H1 (cell line): ENCODE results near the gene KCNK4. TPM values are rescaled to one million over a fixed set of nuclear protein-coding genes. Genes with fewer than 3 reads are reported as not detected.

Experiments
- CTCF ChIA-PET: fragments of 300-600 bp; sonication (Branson Sonifier 250); formaldehyde crosslinking; loops from one replicate; lab custom pipeline; 2021; ENCODE audit not compliant: partially characterized antibody; lab: Charles Lee
- POLR2A ChIA-PET: fragments of 300-600 bp; sonication (Branson Sonifier 250); formaldehyde crosslinking; loops from one replicate; lab custom pipeline; 2021; ENCODE audit warnings: inconsistent platforms; ENCODE audit not compliant: partially characterized antibody; lab: Charles Lee
- DNase-seq, 2 experiments: peaks; one replicate each; pipeline versions ENCODE4 v3.0.0 to v3.0.0-alpha.2; 2010 to 2022; ENCODE audit warnings: low spot score in 2 of 2, low read depth in 1 of 2, mixed read lengths in 1 of 2
- FAIRE-seq: peaks from 2 replicates; lab custom pipeline; 2011; peaks lifted over from hg19 to GRCh38; lab: Jason Lieb, UNC
- H2AFZ ChIP-seq: 2 replicates; pipeline ENCODE4 v1.8.1; 2012; ENCODE audit warnings: low read length, inconsistent platforms
- H2AK5ac ChIP-seq: 2 replicates; pipeline ENCODE4 v1.6.1; 2013; ENCODE audit warnings: low read depth, low read length
- H2BK120ac ChIP-seq: replicated peaks from 2 replicates; pipeline ENCODE3; 2013; ENCODE audit warnings: low read depth, low read length, inconsistent platforms
- H2BK12ac ChIP-seq: 2 replicates; pipeline ENCODE4 v1.6.1; 2013; ENCODE audit warnings: low read depth, low read length
- H2BK15ac ChIP-seq: 2 replicates; pipeline ENCODE4 v1.6.1; 2013; ENCODE audit warnings: low read length
- H2BK20ac ChIP-seq: 2 replicates; pipeline ENCODE4 v1.6.1; 2013; ENCODE audit warnings: low read length
- H2BK5ac ChIP-seq: 2 replicates; pipeline ENCODE4 v1.6.1; 2013; ENCODE audit warnings: low read depth, low read length
- H3K14ac ChIP-seq: 2 replicates; pipeline ENCODE4 v1.6.1; 2013; ENCODE audit warnings: inconsistent platforms; ENCODE audit not compliant: insufficient read length
- H3K18ac ChIP-seq: 2 replicates; pipeline ENCODE4 v1.6.1; 2013; ENCODE audit warnings: low read length; ENCODE audit errors: extremely low read depth
- H3K23ac ChIP-seq: 2 replicates; pipeline ENCODE4 v1.6.1; 2013; ENCODE audit warnings: inconsistent platforms; ENCODE audit not compliant: insufficient read length
- H3K23me2 ChIP-seq: 2 replicates; pipeline ENCODE4 v1.6.1; 2013; ENCODE audit warnings: low read depth, low read length
- H3K27ac ChIP-seq: 2 replicates; pipeline ENCODE4 v1.6.1; 2011; ENCODE audit warnings: low read depth, low read length, inconsistent platforms
- H3K27me3 ChIP-seq, 4 experiments: replicated peaks in 1 of 4; 1 replicate in 1 of 4; 2 replicates in 3 of 4; pipeline versions ENCODE4 v1.6.1 to v1.8.1; 2011 to 2013; ENCODE audit warnings: low read length in 3 of 4, mild to moderate bottlenecking in 3 of 4, inconsistent platforms in 2 of 4, mixed read lengths in 2 of 4, moderate library complexity in 1 of 4; ENCODE audit not compliant: control insufficient read depth in 3 of 4, insufficient read depth in 3 of 4; ENCODE audit errors: extremely low read depth in 1 of 4
- H3K36me3 ChIP-seq, 4 experiments: 2 replicates each; pipeline versions ENCODE4 v1.6.1 to v1.8.1; 2011 to 2013; ENCODE audit warnings: mild to moderate bottlenecking in 4 of 4, low read length in 3 of 4, moderate library complexity in 2 of 4, control low read depth in 1 of 4, inconsistent platforms in 1 of 4; ENCODE audit not compliant: insufficient read depth in 4 of 4, control insufficient read depth in 2 of 4
- H3K4ac ChIP-seq: replicated peaks from 2 replicates; pipeline ENCODE3; 2013; ENCODE audit warnings: low read length, low read depth, mixed read lengths, inconsistent platforms; ENCODE audit not compliant: insufficient read length
- H3K4me1 ChIP-seq, 4 experiments: replicated peaks in 1 of 4; 1 replicate in 1 of 4; 2 replicates in 3 of 4; pipeline versions ENCODE4 v1.6.1 to v1.8.1; 2011 to 2013; ENCODE audit warnings: low read length in 3 of 4, inconsistent platforms in 2 of 4, mixed read lengths in 1 of 4; ENCODE audit not compliant: insufficient read depth in 4 of 4, control insufficient read depth in 3 of 4
- H3K4me2 ChIP-seq, 2 experiments: 2 replicates each; pipeline versions ENCODE4 v1.6.1 to v1.8.1; 2011 to 2013; ENCODE audit warnings: low read depth in 2 of 2, low read length in 2 of 2, control low read depth in 1 of 2, inconsistent platforms in 1 of 2, mild to moderate bottlenecking in 1 of 2; ENCODE audit not compliant: insufficient read depth in 1 of 2
- H3K4me3 ChIP-seq, 4 experiments: fragments of 200-600, 300-600 bp in 1 of 4; sonication (generic), shearing (Covaris generic), sonication (Bioruptor Twin) in 1 of 4; 2 replicates each; pipeline versions ENCODE4 v1.5.1 to v1.8.1; 2011 to 2016; ENCODE audit warnings: low read length in 4 of 4, low read depth in 3 of 4, control low read depth in 2 of 4, inconsistent platforms in 2 of 4, mild to moderate bottlenecking in 2 of 4, mixed read lengths in 1 of 4, moderate library complexity in 1 of 4; ENCODE audit not compliant: insufficient read depth in 2 of 4; ENCODE audit errors: extremely low read depth in 1 of 4
- H3K56ac ChIP-seq: replicated peaks from 2 replicates; pipeline ENCODE3; 2013; ENCODE audit warnings: low read depth, mild to moderate bottlenecking, mixed read lengths, low read length, inconsistent platforms; ENCODE audit not compliant: insufficient read length
- H3K79me1 ChIP-seq: 2 replicates; pipeline ENCODE4 v1.6.1; 2013; ENCODE audit warnings: low read depth, low read length, control low read depth
- H3K79me2 ChIP-seq, 2 experiments: 2 replicates each; pipeline versions ENCODE4 v1.6.1 to v1.8.1; 2012 to 2013; ENCODE audit warnings: low read length in 2 of 2, mild to moderate bottlenecking in 2 of 2, inconsistent platforms in 1 of 2; ENCODE audit not compliant: insufficient read depth in 2 of 2, control insufficient read depth in 1 of 2
- H3K9ac ChIP-seq, 4 experiments: replicated peaks in 1 of 4; 1 replicate in 1 of 4; 2 replicates in 3 of 4; pipeline versions ENCODE4 v1.6.1 to v1.8.1; 2011 to 2013; ENCODE audit warnings: low read depth in 3 of 4, low read length in 3 of 4, control low read depth in 2 of 4, mild to moderate bottlenecking in 2 of 4, moderate library complexity in 2 of 4, inconsistent platforms in 1 of 4; ENCODE audit errors: extremely low read depth in 1 of 4
- H3K9me3 ChIP-seq, 2 experiments: 2 replicates each; pipeline versions ENCODE4 v1.6.1 to v1.8.1; 2012 to 2013; ENCODE audit warnings: mild to moderate bottlenecking in 2 of 2, moderate library complexity in 2 of 2, control low read depth in 1 of 2, inconsistent platforms in 1 of 2, low read depth in 1 of 2, low read length in 1 of 2, mixed read lengths in 1 of 2; ENCODE audit not compliant: insufficient read depth in 2 of 2
- H4K20me1 ChIP-seq, 2 experiments: replicated peaks in 1 of 2; 2 replicates each; pipeline versions ENCODE3 to v1.8.1; 2011 to 2013; ENCODE audit warnings: inconsistent platforms in 2 of 2, low read length in 2 of 2, mild to moderate bottlenecking in 1 of 2; ENCODE audit not compliant: insufficient read depth in 2 of 2, control insufficient read depth in 1 of 2
- H4K5ac ChIP-seq: 2 replicates; pipeline ENCODE4 v1.6.1; 2013; ENCODE audit warnings: low read length, low read depth, mixed read lengths, inconsistent platforms; ENCODE audit not compliant: insufficient read length
- H4K8ac ChIP-seq: 2 replicates; pipeline ENCODE4 v1.8.0; 2013; ENCODE audit warnings: mild to moderate bottlenecking, moderate library complexity, low read length, inconsistent platforms; ENCODE audit not compliant: insufficient read depth; ENCODE audit errors: extremely low read depth
- H4K91ac ChIP-seq: replicated peaks from 2 replicates; pipeline ENCODE3; 2013; ENCODE audit warnings: low read length, mixed read lengths, inconsistent platforms; ENCODE audit not compliant: insufficient read length
- EP300 ChIP-seq, 2 experiments: IDR thresholded peaks; 1 replicate in 1 of 2; 2 replicates in 1 of 2; pipeline ENCODE4 v1.6.1; 2011 to 2012; ENCODE audit warnings: low read depth in 2 of 2, low read length in 2 of 2, mild to moderate bottlenecking in 2 of 2, borderline replicate concordance in 1 of 2, inconsistent platforms in 1 of 2, moderate library complexity in 1 of 2
- JUN ChIP-seq: IDR thresholded peaks from 2 replicates; pipeline ENCODE4 v1.6.1; 2011; ENCODE audit warnings: low read depth, mild to moderate bottlenecking, improper control_type of control experiment, low read length
- JUND ChIP-seq: IDR thresholded peaks from 2 replicates; pipeline ENCODE4 v1.6.1; 2011; ENCODE audit warnings: mild to moderate bottlenecking, improper control_type of control experiment, low read length
- POLR2A ChIP-seq, 2 experiments: IDR thresholded peaks; 1 replicate in 1 of 2; 2 replicates in 1 of 2; pipeline ENCODE4 v1.6.1; 2011; ENCODE audit warnings: low read depth in 2 of 2, low read length in 2 of 2, mild to moderate bottlenecking in 2 of 2; ENCODE audit errors: control extremely low read depth in 1 of 2
- SP2 ChIP-seq: IDR thresholded peaks from 2 replicates; pipeline ENCODE4 v1.6.1; 2012; ENCODE audit warnings: mild to moderate bottlenecking, low read length, inconsistent platforms
- SRF ChIP-seq: IDR thresholded peaks from 2 replicates; pipeline ENCODE4 v1.6.1; 2011; ENCODE audit warnings: mild to moderate bottlenecking, low read depth, low read length, moderate library complexity
- SUZ12 ChIP-seq: fragments of 200-600 bp; sonication (generic); IDR thresholded peaks from 2 replicates; pipeline ENCODE4 v1.6.1; 2012; ENCODE audit warnings: mild to moderate bottlenecking, inconsistent platforms, low read length, moderate library complexity, mixed read lengths
- TAF7 ChIP-seq: optimal IDR thresholded peaks from 2 replicates; pipeline ENCODE3; 2011; ENCODE audit warnings: low read depth, mild to moderate bottlenecking, inconsistent platforms, low read length, moderate library complexity, borderline replicate concordance
- WGBS, 2 experiments: shearing (Covaris generic) in 1 of 2; methylation state at CpG; one replicate each; pipeline versions ENCODE4 v1.1.6 to v1.1.7; 2013 to 2015; ENCODE audit warnings: low lambda C conversion rate in 2 of 2, mixed read lengths in 2 of 2, inconsistent platforms in 1 of 2, low coverage in 1 of 2, missing lambda C conversion rate in 1 of 2; ENCODE audit not compliant: insufficient replicate concordance in 2 of 2, insufficient coverage in 1 of 2, insufficient read length in 1 of 2; ENCODE audit errors: extremely low coverage in 1 of 2, missing lambda C conversion rate in 1 of 2; 5-methylcytosine and 5-hydroxymethylcytosine counted together
- polyA plus RNA-seq, 7 experiments: library from polyadenylated mRNA; depleted of rRNA in 3 of 7; stranded (reverse) in 5 of 7; unstranded in 2 of 7; fragments of >200 nt in 5 of 7; fragments of 200-250 nt in 2 of 7; gene quantifications; 1 replicate in 5 of 7; 2 replicates in 1 of 7; 4 replicates in 1 of 7; pipeline versions ENCODE4 v1.2.1 to v1.2.3, GENCODE V29; 2011 to 2013; ENCODE audit warnings: missing spikeins in 2 of 7, mixed read lengths in 2 of 7
- total RNA-seq: library from RNA; stranded (reverse); fragmentation: NEBNext Ultra II Directional; extraction: Animal tissue kit (Norgen Biotek cat#: 25700); gene quantifications from 2 replicates; pipeline ENCODE4 v1.2.1, GENCODE V29; 2021
- TF ChIP-seq, protein P1 (sequence below): IDR thresholded peaks from 2 replicates; pipeline ENCODE4 v1.6.1; 2011; ENCODE audit warnings: low read length, improper control_type of control experiment

Gene KCNK4
- total and polyA plus RNA-seq, 2 of the 8 experiments (the other 6 are each of a cell fraction or from before 2014, with no cell fraction given), result 0.19 TPM; not detected in 1

DNA sequence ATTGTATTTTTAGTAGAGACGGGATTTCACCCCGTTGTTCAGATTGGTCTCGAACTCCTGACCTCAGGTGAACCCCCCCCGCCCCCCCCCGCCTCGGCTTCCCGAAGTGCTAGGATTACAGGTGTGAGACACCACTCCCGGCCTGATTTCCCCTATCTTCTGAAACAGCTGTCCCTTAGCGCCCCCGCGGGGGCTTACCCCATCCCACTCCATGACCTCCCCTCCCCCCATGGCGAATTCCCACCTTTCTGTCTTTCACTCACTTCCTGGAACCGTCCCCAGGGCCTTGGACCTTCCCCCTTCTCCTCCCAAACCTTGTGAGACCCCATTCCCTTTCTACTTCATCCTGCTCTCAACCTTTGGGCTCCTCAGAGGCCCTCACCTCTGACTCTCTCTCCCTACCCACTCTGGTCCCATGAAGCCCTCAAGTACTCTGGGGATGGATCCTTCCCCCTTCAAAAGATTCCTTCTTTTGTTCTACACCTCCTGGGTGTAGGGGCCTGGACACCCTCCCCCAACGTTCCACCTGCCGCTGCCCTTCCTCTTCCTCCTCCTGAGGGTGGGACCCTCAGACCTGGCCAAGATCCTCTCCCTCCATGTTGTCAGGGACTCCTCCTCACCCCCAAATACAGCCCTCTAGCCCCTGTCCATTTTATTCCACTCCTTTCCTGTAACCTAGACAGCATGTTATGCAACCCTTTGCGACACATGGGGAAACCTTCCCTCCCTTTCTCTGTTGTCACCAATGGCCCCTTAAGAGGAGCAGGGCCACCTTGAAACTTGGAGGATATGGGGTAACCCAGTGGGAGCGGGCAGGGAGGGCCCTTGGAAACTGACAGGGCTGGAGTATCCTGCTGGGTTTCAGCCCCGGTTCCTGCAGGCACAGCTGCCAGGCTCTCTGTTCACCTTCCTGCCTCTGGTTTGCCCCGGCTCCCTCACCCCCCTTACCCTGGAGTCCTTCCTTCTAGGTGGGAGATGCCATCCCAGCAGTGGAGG lies 28.0 kb downstream of the KCNK4 start:
- H3K56ac ChIP-seq, result peak overlapping the region; percentile 24
- 38% methylated on average over 15 of the region's 19 CpGs; no CpG with 5 or more reads in 1 of the 2 experiments for WGBS, 2 experiments
- H2BK120ac ChIP-seq, result no peak overlapping the region
- peak overlapping the region; percentile 68; the same call in 1 of the 2 replicates for H2AK5ac ChIP-seq
- CTCF ChIA-PET, result interaction anchor here (1.8 to 20.8 kb wide), 3 partner anchors 16 to 130 kb away, joined by 4 to 614 read pairs (median 4); partner anchors contain the start of gene CCDC88B
- H2BK20ac ChIP-seq, result no peak overlapping the region
- no peak overlapping the region for H3K23ac ChIP-seq
- peaks cover 1 to 12% (median 7%) of the 10 kb centered on the region in 4 experiments; a peak in 6 of 7 replicates for H3K4me1 ChIP-seq
- H4K8ac ChIP-seq, result no peak overlapping the region
- H3K4me3 ChIP-seq, result peak overlapping the region; percentile 73 to 80 (median 77)
- H4K5ac ChIP-seq, result no peak overlapping the region
- no peak for FAIRE-seq
- peak overlapping the region; percentile 8; the same call in 1 of the 2 replicates for H3K27ac ChIP-seq
- peak overlapping the region; percentile 15 for H3K4ac ChIP-seq
- peaks cover 7% of the 10 kb centered on the region; the same call in 1 of the 2 replicates for H3K79me1 ChIP-seq
- H3K27me3 ChIP-seq, result no peaks in the 10 kb centered on the region
- peak overlapping the region in 1 of 4 experiments; percentile 7; a peak in 4 of 7 replicates for H3K9ac ChIP-seq
- DNase-seq, result no peak
- peaks cover 5% of the 10 kb centered on the region; the same call in 1 of the 2 replicates for H3K23me2 ChIP-seq
- peaks cover 0 to 18% of the 10 kb centered on the region in 2 experiments; a peak in 1 of 4 replicates for H3K79me2 ChIP-seq
- POLR2A ChIA-PET, result interaction anchor here (0.9 to 6.6 kb wide), 9 partner anchors 11 to 134 kb away, joined by 3 to 61 read pairs (median 24); partner anchors contain the start of genes DNAJC4 and STIP1
- no peak overlapping the region for H2AFZ ChIP-seq
- H2BK15ac ChIP-seq, result peak overlapping the region; percentile 88; the same call in 1 of the 2 replicates
- H3K36me3 ChIP-seq, result peaks cover 2 to 26% (median 13%) of the 10 kb centered on the region in 4 experiments; a peak in 7 of 8 replicates
- peak overlapping the region; percentile 60 to 75 for H3K4me2 ChIP-seq
- peak overlapping the region; percentile 60; the same call in 1 of the 2 replicates for H2BK12ac ChIP-seq
- H3K18ac ChIP-seq, result peak overlapping the region; percentile 24
- no peaks in the 10 kb centered on the region for H3K9me3 ChIP-seq
- peak overlapping the region; percentile 29 for H4K91ac ChIP-seq
- peaks cover 0 to 3% of the 10 kb centered on the region in 2 experiments for H4K20me1 ChIP-seq
- peak overlapping the region; percentile 84 for H2BK5ac ChIP-seq
- no peak overlapping the region for H3K14ac ChIP-seq
- no peak for TF ChIP-seq JUND
- TF ChIP-seq SUZ12, result no peak
- TF ChIP-seq SRF, result no peak
- no peak for TF ChIP-seq TAF7
- TF ChIP-seq SP2, result no peak
- no peak for TF ChIP-seq JUN
- TF ChIP-seq EP300 (IDR thresholded peaks at IDR 0.05; ENCODE audit: borderline replicate concordance in 1 of 2, low read depth in 2 of 2, low read length in 2 of 2), result no peak
- TF ChIP-seq POLR2A (IDR thresholded peaks at IDR 0.05; ENCODE audit: control extremely low read depth in 1 of 2, low read depth in 2 of 2, low read length in 2 of 2), result no peak
- TF ChIP-seq, protein P1, sequence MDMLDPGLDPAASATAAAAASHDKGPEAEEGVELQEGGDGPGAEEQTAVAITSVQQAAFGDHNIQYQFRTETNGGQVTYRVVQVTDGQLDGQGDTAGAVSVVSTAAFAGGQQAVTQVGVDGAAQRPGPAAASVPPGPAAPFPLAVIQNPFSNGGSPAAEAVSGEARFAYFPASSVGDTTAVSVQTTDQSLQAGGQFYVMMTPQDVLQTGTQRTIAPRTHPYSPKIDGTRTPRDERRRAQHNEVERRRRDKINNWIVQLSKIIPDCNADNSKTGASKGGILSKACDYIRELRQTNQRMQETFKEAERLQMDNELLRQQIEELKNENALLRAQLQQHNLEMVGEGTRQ, result no peak
